H4 (cell line): ENCODE data around the gene GMCL2. TPM values are rescaled to one million over a fixed set of nuclear protein-coding genes. Genes with fewer than 3 reads are reported as not detected.
"Not testable (repeated sequence)": the region's sequence is repeated elsewhere in the genome, so short reads cannot be mapped to it uniquely, and the experiment has no call there.

Experiments
- DNase-seq: peaks from one replicate; pipeline ENCODE4 v3.0.0-alpha.2; 2015; ENCODE audit warnings: low spot score
- total RNA-seq: library from RNA; depleted of rRNA; stranded (reverse); fragments of >200 nt; shearing (Covaris generic); gene quantifications from 2 replicates; pipeline ENCODE4 v1.2.3, GENCODE V29; 2014; rRNA removed

Gene GMCL2
- not detected in 2 replicates for total RNA-seq

DNA sequence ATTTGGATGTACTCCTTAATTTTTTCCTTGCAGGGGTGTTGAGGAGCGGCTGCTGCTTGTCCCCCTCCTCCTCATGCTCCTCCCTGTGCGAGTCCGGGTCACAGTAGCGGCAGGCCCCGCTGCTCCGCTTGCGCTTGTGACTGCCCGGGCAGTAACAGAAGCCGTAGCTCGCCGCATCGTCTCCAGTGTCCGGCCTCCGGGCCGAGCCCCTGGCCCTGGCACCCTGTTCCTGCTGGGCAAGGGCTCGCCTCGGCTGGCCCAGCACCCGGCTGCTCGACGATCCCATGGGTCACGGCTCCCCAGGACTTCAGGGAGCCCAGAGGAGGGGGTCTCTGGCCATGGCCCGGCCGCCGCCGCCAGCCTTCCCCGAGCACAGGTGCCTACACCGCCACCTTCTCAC, at the start of gene GMCL2:
TSS of gene GMCL2 (minus strand) at position 358 of the 400 bp plus-strand sequence. CDS start at position 286, 72 bp downstream.
- DNase-seq, result no peak

GRCh38 chr5:178236679-178237078, 49.5 kb upstream of the GMCL2 start:
- DNase-seq, result peak; percentile 84

- no peak for DNase-seq
These were observed 49.0 kb upstream of the GMCL2 start for GRCh38 chr5:178236126-178236525.

- DNase-seq, result no peak
These were observed 48.4 kb upstream of the GMCL2 start for GRCh38 chr5:178235588-178235974.

DNA sequence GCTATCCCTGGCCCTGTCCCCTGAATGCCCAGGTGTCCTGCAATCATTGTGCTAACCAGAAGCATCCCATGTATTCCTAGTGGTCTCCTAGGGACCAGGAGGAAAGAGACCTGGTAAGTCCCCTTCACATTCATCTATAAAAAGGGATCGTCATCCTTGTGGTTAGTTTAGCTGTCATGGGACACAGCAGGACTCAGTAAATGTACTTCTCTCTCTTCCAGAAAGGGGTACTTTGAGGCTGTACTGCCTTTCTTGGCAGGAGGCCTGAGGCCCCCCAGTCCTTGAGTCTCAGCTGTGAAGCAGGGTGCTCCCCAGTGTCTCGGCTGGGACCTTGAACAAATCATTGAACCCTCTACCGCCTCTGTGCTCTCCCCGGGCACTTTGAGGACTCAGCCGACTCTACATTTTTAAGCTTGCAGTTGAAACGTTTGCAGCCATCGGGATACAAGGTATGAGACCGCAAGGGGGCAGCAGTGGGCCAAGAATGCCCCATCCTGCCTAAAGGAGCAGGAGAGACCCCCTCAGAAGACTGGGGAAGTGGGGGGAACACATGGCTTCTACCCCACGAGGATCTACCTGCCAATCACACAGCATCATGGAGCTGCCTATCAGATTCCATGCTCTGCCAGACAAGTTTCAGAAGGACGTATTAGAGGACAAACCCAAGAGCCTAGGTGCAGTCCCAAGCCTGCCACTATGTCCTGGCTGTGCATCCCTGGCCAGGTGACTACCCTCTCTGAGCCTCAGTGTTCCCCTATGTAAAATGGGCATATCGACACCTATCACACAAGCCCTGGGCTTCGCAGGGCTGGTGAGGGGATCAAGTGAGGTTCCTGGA, 47.8 kb upstream of the GMCL2 start:
- peak; percentile 66 for DNase-seq

- DNase-seq, result no peak
These were observed 47.1 kb upstream of the GMCL2 start for GRCh38 chr5:178234121-178234749.

DNA sequence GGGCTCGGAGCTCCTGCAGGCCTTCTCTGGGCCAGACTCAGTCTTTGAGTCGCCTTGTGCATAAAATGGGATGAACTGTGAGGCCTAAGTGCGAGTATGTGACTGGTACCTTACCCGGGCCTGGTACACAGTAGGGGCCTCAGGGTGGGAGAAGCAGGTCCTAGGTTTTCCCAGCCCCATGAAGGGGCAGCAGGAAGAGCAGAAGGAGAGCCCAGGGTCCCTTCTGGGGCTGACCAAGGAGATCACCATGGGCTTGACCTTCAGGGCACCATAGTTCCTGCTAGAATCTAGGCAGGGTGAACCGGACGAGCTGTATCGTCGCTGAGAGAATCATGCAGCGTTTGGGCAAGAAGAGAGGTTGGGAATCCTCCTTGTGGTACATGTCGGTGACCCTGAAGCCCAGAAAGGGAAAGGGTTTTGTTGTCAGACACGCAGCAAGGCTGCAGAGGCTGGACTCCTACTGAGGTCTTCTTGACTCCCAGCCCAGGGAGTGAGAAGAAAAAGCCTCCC, 45.8 kb upstream of the GMCL2 start:
- DNase-seq, result no peak

GRCh38 chr5:178232124-178232919, 45.2 kb upstream of the GMCL2 start, which contains the start of gene PHYKPL:
Gene PHYKPL (minus strand): TSS chr5:178232802. CDS start chr5:178232550, 252 bp downstream.
- DNase-seq, result peak; percentile 75

DNA sequence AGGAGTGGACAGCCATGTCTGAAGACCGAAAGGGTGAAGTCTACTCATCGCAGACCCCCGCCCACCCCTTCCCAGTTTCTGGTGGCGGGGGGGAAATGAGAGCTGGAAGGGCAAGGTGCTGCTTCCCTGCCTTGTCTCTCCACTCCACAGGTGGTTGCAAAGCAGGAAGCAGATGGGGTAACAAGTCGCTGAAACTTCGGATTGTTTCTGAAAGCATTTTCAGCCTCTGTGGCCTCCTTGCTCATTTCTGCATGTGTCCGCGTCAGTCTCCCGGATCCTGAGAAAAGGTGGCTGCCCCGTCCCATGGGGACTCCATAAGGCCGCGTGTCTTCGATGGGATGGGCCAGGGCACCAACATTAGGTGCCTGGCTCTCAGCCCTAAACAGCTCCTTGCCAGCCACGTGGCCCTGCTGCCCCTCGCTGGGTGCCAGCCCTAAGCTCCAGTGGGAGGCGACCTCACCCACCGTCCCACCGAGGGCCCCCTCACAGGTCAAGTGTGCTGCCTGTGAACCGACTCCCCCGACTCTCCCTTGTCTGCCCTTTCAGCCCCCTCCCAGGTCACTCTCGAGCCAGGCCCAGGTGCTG, 44.5 kb upstream of the GMCL2 start:
- DNase-seq, result no peak

DNA sequence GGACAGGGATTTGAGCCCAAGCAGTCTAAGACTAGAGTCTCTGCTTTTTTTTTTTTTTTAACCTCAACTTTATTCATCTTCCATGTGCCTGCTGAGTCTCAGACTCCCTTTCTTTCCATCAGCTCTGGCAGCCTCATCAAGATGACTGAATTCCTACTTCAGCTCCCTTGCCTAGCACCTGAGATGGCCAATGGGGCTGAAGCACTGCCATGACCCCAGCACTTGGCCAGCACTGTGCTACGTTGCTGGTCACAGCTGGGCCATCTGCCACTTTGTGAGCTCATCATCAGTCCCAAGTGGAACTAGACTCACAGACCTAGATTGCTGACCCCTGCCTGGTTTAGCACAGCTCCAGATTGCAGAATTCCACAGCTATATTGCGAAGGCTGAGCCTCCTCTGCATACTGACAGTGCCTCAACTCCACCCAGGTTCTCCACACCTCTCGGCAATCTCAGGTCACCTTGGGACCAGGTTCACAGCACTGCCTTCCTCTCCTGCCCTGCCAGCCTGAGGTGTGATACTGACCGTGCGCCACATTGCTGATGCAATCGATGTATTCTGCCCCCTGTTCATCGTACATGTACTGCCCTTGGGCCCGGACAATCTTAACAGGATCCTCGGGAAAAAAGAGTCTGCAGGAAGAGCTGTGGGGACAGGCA, 43.8 kb upstream of the GMCL2 start:
- DNase-seq, result no peak

DNA sequence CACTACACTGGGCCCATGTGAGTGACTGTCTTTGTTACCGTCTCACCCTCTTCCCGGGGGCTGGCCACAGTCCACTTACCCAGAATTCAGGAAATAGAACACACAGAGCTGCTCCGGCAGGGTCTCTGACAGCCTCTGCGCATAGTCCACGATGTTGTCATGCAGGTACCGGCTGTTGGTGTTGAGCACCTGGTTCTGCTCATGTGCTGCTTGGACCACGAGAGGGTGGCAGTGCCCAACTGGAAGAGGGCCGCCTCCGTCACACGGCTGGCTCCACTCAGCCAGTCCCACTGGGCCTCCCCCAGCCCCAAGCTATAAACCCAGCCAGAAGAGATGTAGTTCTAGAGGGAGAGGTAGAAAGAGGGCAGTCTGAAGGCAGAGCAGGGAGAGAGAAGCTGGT, 42.7 kb upstream of the GMCL2 start:
- no peak for DNase-seq

- not testable (repeated sequence) for DNase-seq
These were observed 41.9 kb upstream of the GMCL2 start for GRCh38 chr5:178229111-178229510.

DNA sequence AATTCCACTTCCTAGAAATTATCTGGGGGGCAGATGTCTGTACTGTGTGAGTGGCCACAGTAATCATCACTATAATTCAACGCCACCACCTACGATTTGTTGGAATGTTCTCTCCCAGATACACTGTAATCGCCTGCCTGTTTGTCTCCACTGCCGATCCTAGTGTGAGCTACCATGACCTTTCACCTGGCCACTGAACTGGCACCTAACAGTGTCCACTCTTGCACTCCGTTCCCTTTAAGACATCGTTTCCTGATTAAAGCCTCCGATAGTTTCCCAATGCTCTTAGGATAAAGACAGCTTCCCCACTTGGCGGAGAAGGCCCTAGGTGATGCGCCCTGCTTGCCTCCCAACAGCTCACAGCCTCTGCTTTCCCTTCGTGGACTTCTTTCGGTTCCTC, 41.4 kb upstream of the GMCL2 start:
- no peak for DNase-seq

GRCh38 chr5:178227929-178228328, 40.8 kb upstream of the GMCL2 start:
- DNase-seq, result no peak

DNA sequence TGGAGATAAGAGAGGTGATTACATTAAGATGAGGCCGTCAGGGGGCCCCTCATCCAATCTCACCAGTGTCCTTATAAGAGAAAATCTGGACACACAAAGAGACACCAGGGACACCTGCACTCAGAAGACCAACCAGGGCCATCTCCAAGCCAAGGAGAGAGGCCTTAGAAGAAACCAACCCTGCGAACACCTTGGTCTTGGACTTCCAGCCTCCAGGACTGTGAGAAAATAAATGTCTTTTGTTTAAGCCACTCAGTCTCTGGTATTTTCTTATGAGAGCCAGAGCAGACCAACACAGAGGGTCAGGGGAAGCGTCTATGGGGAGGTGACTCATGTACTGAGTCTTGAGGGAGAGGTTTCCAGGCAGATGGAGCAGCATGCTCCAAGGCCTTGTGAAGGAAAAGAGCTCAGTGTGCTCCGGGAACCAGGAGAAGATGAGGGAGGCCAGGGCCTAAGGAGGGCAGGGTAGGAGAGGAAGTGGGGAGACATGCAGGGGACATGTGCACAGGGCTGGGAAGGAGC, 40.0 kb upstream of the GMCL2 start:
- DNase-seq, result no peak

- no peak for DNase-seq
These were observed 38.0 kb upstream of the GMCL2 start for GRCh38 chr5:178225174-178225573.

- no peak for DNase-seq
These were observed 37.2 kb upstream of the GMCL2 start for GRCh38 chr5:178224403-178224802.

- no peak for DNase-seq
These were observed 36.7 kb upstream of the GMCL2 start for GRCh38 chr5:178223828-178224335.

- DNase-seq, result no peak
These were observed 36.1 kb upstream of the GMCL2 start for GRCh38 chr5:178223196-178223773.

DNA sequence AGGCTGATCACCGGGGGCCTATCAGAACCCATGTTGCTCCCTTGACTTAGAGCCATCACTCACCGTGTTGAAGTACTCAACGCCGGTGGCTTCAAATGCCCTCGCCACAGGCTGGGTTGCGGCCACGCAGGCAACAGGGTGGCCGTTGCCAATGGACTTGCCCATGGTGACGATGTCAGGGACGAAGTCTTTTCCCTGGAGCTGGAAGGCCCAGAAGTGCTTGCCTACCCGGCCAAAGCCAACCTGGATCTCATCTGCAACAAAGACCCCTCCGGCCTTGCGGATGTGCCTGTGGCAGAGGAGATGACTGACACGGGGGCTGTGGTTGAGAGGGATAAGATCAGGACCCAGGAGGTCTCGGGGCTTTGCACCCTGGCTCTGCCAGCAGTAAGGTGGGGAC, 35.1 kb upstream of the GMCL2 start:
- no peak for DNase-seq
